ENCODE data around the gene TRAF2.

GRCh38 chr9:136926749-136927148 is 40.4 kb downstream of the TRAF2 start:
- TF ChIP-seq CTCF (conservative IDR thresholded peaks at IDR 0.05; ENCODE audit: low read depth, low read length): no peak
- TF ChIP-seq EZH2 (IDR thresholded peaks at IDR 0.05; ENCODE audit: borderline replicate concordance, low read depth, low read length, poor library complexity, severe bottlenecking): no peak
